ELR (cell line): Measurements from ENCODE around the gene ANAPC7.

Experiments used
- DNase-seq: peaks from one replicate; pipeline ENCODE4 v3.0.0-alpha.2; 2015; ENCODE audit warnings: low read depth

The ANAPC7 gene

DNA sequence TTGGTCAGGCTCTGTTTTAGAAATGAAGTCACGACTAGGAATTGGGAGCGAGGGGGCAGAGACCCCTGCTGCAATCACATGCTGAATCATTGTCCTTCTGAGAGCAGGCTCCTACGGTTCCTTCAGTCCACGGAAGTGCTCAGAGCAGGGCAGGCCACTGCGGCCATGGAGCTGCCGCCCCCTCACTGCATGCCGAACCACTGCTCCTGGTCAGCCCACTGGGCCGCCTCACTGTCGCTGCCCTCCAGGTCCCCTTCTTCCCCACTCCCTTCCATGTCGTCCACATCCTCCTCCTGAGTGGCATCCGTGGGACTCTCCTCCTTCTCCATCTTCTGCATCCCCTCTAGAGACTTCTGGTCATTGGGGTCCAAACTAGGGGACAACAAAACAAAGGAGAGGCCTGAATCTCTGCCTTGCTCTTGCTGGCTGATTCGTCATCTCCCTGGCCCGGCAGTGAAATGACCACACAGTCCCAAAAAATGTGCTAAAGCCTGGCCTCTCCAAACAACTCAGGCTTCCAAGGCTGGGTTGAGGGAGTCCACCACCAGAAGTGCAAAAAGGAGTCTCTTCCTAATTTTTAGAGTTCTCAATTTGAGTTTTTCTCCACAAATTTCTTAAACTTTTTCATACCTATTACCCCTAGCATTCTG, 29.4 kb downstream of the ANAPC7 start:
- no peak for DNase-seq

- DNase-seq, result no peak
Observed at GRCh38 chr12:110373425-110373824, 30.1 kb downstream of the ANAPC7 start.

- DNase-seq, result no peak
Observed at GRCh38 chr12:110373025-110373424, 30.5 kb downstream of the ANAPC7 start.

DNA sequence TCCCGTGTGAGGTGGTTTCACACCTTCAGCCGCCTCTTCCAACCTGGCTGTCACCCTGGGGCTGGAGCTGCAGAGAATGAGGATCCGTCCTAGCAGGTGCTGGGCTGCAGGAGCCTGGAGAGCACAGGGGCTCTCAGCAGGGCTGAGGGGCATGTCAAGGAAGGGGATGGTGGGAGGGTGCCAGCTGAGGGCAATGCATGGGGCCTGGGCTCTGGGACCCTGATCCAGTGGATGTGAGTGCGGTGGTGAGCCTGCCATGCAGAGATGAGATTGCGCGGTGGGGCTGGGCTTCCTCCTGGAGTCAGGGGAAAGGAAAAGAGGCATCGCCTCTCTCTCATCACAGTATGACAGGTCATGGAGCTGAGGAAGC, 31.5 kb downstream of the ANAPC7 start:
- DNase-seq, result no peak

GRCh38 chr12:110371408-110372055, 32.0 kb downstream of the ANAPC7 start:
- no peak for DNase-seq

GRCh38 chr12:110370732-110371231, 32.7 kb downstream of the ANAPC7 start:
- no peak for DNase-seq

DNA sequence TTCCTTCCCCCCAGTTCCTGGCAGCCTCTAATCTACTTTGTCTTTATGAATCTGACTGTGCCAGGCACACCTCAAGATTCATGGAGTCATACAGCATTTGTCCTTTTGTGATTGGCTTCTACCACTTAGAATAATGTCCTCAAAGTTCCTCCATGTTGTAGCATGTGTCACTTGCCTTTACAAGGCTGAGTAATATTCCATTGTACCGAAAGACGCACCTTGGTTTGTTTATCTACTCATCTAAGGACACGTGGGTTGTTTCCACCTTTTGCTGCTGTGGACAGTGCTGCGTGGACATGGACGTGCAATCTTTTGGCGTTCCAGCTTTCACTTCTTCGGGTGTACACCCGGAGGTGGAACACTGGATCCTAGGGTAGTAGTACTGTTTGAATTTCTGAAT, 33.5 kb downstream of the ANAPC7 start:
- DNase-seq, result no peak

- DNase-seq, result no peak
Observed at GRCh38 chr12:110367181-110367864, 36.2 kb downstream of the ANAPC7 start.

DNA sequence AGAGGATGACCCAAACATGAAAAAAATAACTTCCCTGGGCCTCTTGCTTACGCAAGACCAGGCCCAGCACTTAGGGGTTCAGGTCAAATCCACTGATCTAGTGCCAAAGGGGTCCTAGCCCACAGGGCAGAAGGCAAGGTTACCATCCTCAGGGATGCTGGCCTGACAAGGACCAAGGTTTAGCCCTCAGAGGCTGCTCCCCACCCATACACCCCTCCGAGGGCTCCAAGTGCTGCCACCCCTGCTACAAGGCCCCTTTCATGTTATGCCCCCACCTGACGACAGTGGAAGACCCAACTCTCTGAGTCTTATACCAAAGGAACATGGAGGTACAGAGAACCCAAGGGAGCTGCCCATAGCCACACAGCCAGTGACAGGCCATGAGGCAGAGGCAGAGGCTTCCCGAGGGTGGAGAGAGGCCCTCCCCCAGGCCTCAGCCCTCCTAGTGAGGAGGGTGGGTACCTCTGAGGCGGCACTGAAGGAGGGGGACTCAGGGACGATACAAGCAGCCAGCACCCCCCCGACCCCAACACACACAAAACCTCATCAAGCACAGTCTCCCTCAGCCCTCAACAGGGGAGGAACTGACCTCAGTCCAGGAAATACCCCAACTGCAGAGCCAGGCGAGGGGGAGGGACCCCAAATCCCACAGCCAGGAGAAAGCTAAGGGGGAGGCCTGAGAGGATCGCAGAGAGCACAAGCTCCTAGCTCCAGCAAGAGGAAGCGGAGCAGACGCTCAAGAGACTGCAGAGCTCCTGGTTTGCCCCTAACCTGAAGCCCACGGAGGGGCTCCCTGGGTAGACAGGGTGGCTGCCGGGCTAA, 37.0 kb downstream of the ANAPC7 start:
- DNase-seq, result no peak

DNA sequence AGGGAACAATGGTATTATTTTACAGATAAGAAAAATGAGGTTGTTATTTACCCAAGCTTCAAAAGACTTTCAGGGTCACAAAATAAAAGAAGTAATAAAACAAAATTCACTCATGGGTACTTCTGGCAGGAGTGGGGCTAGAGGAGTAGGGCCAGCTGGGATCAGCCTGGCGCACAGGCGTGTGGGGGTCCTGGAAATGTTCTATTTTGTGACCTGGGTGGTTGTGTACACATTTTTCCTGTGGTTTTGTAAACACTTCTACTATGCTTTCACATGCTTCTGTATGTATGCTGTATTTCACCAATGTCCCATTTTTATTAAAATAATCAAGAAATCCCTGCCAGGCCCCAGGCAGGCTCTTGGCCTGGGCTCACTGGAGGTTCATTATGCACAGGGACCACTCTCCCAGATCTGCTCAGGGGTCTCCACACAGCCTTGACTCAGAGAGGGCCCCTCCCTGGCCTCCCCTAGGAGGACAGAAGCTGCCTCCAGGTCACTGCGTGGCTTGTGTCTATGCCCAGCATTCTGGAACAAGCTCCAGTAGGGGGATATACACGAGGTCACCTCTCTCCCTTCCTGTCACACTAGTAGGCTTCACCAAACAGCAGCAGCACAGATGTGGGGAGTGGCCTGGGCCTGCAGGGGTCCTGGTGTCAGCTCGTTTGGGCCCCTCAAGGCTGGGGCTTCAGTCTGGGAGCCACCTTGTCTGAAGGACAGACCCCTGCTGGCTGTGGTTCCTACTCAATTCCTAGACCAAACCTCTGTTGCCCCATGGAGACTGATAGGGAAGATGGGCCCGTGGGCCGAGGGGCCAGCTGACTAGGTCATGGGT, 37.8 kb downstream of the ANAPC7 start:
- DNase-seq, result no peak

DNA sequence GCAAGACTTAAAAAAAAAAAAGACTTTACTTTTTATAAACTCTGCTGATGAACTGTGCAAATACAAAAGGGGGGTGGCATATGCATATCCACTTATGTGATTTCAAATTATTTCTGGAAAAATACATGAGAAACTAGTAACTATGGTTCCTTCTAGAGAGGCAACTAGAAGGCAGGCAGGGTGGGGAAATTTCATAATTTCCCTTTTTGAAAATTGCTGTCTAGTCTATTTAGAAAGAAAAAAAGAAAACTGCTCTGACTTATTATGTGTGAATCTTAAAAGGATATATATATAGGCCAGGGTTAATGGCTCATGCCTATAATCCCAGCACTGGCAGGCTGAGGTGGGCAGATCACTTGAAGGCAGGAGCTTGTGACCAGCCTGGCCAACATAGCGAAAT, 42.3 kb downstream of the ANAPC7 start:
- DNase-seq, result no peak

DNA sequence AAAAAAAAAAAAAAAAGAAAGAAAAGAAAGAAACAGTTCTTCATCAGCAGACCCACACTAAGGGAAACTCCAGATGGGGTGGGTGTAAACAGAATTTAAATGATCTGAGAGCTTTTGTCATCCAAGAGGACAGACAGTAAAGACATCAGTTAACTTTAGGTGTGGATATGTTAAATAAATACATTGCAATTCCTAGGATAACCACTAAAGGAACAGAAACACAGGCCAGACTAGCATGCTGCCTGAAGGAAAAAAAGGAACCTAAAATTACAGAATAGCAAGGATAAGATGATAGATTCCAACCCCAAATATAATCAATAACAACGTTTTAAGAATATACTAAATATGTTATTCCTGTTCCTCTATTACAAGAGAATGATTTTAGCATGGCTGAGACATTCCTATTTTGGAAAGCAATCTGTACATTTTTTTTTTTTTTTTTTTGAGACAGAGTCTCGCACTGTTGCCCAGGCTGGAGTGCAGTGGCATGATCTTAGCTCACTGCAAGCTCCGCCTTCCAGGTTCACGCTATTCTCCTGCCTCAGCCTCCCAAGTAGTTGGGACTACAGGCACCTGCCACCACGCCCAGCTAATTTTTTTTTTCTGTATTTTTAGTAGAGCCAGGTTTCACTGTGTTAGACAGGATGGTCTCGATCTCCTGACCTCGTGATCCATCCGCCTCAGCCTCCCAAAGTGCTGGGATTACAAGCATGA, 45.0 kb downstream of the ANAPC7 start:
- DNase-seq, result peak; percentile 55

GRCh38 chr12:110355073-110355472, 48.4 kb downstream of the ANAPC7 start:
- peak; percentile 53 for DNase-seq

GRCh38 chr12:110354172-110354780, 49.2 kb downstream of the ANAPC7 start:
- peak; percentile 27 for DNase-seq

DNA sequence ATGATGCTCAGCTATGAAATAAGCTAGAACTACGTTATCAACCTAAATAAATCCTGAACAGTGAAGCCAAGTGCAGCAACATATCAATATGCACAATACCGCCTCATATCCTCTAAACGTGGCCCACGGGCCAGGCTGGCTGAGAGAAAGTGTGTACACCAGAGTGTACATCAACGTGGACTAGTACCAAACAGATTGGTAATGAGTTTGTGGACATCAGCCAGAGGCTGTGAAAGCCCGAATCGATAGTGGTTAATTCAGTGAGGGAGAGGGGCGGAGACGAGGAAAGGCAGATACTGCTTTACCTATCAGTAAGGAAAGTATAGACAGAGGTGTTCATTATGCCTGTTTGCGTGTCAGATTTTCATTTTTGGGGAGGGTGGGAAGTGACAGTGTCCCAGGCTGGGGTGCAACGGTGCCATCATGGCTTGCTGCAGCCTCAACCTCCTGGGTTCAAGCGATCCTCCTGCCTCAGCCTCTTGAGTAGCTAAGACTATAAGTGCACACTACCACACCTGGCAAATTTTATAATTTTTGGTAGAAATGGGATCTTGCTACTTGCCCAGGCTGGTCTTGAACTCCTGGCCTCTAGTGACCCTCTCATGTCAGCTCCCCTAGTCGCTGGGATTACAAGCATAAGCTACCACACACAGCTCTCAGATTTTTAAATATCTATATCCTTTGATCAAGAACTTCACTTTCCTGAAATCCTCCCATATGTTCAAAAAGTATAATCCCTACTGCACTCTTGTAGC, 50.1 kb downstream of the ANAPC7 start:
- DNase-seq, result no peak

DNA sequence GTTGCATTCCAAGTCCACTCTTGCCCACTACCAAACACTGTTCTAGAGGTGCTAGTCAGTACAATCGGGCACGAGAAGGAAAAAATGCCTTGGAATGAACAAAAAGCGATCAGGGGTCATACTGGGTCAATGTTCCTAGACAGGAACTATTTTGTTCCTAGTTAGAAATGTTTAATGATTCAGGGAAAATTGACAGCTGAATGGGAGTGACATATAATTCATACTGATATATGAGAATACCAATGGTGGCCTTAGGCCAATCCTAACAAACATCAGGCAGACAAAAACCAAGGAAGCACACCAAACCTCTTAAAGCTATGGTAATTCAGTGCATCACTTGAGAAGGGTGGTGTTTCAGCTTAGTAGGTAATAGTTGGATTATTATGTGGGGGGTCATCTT, 51.1 kb downstream of the ANAPC7 start:
- no peak for DNase-seq

DNA sequence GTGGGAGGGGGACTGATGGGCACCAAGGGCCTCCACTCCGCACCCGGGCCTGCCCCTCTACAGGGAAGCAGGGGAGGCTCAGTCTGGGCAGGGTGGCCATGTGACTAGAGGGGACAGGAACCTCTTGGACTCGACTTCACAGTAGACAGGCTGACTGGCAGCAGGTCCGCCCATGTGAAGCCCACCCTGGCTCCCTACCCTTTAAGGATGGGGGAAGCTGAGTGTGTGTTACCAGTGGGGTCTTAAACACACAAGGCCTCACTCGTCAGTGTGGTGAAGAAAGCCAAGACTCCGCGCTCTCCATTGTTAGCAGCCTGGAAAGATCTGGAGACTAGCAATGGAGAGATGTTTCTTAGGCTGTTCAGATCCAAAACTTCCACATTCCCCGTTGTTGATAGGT, 52.4 kb downstream of the ANAPC7 start:
- no peak for DNase-seq

DNA sequence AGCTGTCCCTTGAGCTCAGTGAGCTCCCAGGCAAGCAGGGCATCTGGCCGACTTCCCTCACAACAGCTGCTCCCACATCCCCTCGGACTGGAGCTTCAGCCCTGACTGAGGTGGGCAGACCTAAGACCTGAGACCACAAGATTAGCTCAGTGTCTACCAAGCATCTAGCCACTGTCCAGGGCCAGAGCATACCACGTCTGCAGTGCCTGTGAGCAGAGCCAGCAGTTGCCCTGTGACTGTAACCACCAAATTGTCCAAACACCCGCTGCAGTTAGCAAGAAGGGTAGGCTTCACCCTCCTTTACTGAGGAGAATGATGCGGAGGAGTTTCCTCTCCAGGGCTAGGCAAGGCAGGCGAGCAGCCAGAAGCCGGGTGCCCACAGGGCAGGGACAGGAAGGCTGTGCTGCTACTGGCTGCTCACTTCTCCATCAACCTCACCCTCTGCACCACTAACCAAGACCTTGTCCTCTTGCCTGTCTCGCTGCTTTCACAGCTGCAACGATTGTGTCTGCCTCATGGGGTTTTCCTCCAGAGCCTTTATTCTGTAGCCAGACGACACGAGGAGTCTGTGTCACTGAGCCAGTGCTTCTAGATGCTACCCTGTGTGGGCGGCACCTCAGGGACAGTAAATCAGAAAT, 53.9 kb downstream of the ANAPC7 start:
- DNase-seq, result no peak

- DNase-seq, result no peak
Observed at GRCh38 chr12:110349096-110349495, 54.4 kb downstream of the ANAPC7 start.
